GM12874 (cell line): Measurements from ENCODE around the gene LAMA2.

Experiments used
- CTCF ChIP-seq: IDR thresholded peaks from 2 replicates; pipeline ENCODE4 v1.5.1; 2011; ENCODE audit warnings: low read depth, mild to moderate bottlenecking, control low read depth, low read length, moderate library complexity; ENCODE audit not compliant: insufficient read depth

The LAMA2 gene

GRCh38 chr6:129089357-129089756 is 206.4 kb downstream of the LAMA2 start:
- no peak for TF ChIP-seq CTCF

- TF ChIP-seq CTCF = no peak
Observed at GRCh38 chr6:129094147-129094546, 211.2 kb downstream of the LAMA2 start.

- no peak for TF ChIP-seq CTCF
Observed at GRCh38 chr6:129096651-129097290, 213.8 kb downstream of the LAMA2 start.

- TF ChIP-seq CTCF = no peak
Observed at GRCh38 chr6:129098061-129098553, 215.2 kb downstream of the LAMA2 start.

GRCh38 chr6:129099696-129100095 is 216.8 kb downstream of the LAMA2 start:
- no peak for TF ChIP-seq CTCF

GRCh38 chr6:129100164-129100563 is 217.2 kb downstream of the LAMA2 start:
- no peak for TF ChIP-seq CTCF

- no peak for TF ChIP-seq CTCF
Observed at GRCh38 chr6:129102741-129103140, 219.8 kb downstream of the LAMA2 start.

- TF ChIP-seq CTCF = no peak
Observed at GRCh38 chr6:129104131-129104530, 221.2 kb downstream of the LAMA2 start.
